ENCODE results near the gene LRP1.

The LRP1 gene

DNA sequence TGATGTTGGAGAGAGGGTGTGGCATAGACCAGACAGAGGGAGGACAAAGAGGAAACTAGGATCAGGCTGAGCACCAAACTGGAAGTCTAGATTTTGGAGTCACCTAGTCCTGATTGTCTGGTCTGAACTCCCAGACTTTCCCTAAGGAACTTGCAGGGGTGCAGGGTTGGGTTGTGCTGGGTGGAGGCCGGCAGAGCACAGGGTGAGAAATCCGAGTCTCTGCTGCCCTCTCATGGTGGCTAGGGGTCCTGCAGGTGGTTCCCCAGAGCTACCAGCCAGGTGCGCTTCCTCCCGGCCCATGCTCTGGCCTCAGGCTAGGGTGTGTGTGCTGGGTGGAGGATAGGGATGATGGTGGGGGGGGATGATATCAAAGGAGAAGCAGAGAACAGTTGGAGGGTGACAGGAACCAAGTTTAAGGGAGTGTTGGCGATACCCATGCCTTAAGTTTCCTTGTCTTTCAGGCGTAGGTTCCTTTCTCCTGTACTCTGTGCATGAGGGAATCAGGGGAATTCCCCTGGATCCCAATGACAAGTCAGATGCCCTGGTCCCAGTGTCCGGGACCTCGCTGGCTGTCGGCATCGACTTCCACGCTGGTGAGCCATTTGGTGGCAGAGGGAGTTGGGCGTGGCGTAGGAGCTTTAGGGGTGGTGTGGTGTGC is 54.8 kb downstream of the LRP1 start:
- H3K4me3 ChIP-seq (ENCODE audit: low read depth, low read length), result no peak overlapping the region
- in situ Hi-C loops (cut with HindIII; ENCODE audit: low sequenced_read_pairs), result no loop called here
- TF ChIP-seq, protein P1, sequence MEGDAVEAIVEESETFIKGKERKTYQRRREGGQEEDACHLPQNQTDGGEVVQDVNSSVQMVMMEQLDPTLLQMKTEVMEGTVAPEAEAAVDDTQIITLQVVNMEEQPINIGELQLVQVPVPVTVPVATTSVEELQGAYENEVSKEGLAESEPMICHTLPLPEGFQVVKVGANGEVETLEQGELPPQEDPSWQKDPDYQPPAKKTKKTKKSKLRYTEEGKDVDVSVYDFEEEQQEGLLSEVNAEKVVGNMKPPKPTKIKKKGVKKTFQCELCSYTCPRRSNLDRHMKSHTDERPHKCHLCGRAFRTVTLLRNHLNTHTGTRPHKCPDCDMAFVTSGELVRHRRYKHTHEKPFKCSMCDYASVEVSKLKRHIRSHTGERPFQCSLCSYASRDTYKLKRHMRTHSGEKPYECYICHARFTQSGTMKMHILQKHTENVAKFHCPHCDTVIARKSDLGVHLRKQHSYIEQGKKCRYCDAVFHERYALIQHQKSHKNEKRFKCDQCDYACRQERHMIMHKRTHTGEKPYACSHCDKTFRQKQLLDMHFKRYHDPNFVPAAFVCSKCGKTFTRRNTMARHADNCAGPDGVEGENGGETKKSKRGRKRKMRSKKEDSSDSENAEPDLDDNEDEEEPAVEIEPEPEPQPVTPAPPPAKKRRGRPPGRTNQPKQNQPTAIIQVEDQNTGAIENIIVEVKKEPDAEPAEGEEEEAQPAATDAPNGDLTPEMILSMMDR (IDR thresholded peaks at IDR 0.05; ENCODE audit: low read depth, low read length), result peak; percentile 91
- peak; percentile 30 for DNase-seq (ENCODE audit: low read depth, low spot score)

DNA sequence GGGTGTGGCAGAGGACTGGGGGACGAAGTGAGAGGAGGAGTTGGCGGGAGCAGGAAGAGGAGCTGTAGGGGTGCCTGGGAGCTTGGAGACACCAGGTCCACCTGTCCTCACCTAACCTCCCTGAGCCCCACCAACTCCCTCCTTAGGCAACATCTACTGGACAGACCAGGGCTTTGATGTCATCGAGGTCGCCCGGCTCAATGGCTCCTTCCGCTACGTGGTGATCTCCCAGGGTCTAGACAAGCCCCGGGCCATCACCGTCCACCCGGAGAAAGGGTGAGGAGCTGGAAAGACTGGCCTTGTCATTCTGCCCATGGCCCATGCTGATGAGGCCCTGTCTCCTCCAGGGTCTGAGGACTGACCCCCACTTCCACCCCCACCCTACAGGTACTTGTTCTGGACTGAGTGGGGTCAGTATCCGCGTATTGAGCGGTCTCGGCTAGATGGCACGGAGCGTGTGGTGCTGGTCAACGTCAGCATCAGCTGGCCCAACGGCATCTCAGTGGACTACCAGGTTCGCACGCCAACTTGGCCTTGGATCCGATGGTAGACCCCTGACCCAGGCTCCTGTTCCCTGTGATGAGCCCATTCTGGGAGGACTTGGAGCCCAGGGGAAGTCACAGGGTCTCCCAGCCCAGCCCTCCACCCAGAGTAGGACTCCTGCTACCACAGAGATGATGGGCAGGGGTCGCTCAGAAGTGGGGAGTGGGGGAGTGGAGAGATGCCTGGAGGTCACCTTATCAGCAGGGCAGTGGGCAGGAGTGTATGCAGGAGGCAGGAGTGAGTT is 55.8 kb downstream of the LRP1 start:
- DNase-seq (ENCODE audit: low read depth, low spot score), result no peak
- in situ Hi-C loops (cut with HindIII; ENCODE audit: low sequenced_read_pairs), result no loop called here

DNA sequence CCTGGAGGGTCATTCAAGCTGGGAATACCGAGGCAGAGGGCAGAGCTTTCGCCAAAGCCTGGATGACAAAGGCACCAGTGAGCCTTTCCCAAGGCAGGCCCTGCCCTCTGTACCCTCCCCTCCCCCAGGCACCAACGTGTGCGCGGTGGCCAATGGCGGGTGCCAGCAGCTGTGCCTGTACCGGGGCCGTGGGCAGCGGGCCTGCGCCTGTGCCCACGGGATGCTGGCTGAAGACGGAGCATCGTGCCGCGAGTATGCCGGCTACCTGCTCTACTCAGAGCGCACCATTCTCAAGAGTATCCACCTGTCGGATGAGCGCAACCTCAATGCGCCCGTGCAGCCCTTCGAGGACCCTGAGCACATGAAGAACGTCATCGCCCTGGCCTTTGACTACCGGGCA is 57.1 kb downstream of the LRP1 start:
- in situ Hi-C loops (cut with HindIII; ENCODE audit: low sequenced_read_pairs), result no loop called here
- DNase-seq (ENCODE audit: low read depth, low spot score), result no peak
- TF ChIP-seq, protein P1 (IDR thresholded peaks at IDR 0.05; ENCODE audit: low read depth, low read length), result no peak
- no peak overlapping the region for H3K4me3 ChIP-seq (ENCODE audit: low read depth, low read length)

More for the DNA sequence above, 55.8 kb downstream of the LRP1 start:
- no peak overlapping the region for H3K4me3 ChIP-seq (ENCODE audit: low read depth, low read length)
- TF ChIP-seq, protein P1 (IDR thresholded peaks at IDR 0.05; ENCODE audit: low read depth, low read length), result no peak

DNA sequence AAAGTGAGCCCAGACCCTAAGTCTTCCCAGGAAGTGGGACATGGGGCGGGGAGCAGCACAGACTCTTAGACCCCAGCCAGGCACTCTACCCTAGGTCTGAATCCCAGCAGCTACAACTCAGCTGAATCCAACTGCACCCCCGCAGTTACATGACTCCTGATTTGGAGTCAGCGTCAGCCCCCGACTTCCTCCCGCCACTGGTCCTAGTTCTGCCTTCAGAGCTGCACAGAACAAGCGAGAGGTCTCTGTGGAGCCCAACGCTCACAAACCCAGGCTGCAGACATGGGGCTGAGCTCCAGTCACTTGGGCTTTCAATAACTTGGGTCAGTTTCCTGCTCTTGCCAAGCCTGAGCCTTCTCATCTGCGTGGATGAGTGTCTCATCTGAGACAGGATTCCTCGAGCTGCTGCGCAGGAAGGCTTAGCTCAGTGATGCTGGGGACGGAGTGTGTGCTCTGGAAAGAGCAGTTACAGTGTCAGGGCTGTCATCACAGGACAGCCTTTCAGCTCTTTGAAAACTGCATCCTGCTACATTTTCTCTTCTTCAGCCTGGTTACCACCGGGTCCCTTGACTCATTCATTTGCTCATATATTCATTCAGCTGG is 57.7 kb downstream of the LRP1 start:
- no peak overlapping the region for H3K4me3 ChIP-seq (ENCODE audit: low read depth, low read length)
- in situ Hi-C loops (cut with HindIII; ENCODE audit: low sequenced_read_pairs), result no loop called here
- DNase-seq (ENCODE audit: low read depth, low spot score), result no peak
- TF ChIP-seq, protein P1 (IDR thresholded peaks at IDR 0.05; ENCODE audit: low read depth, low read length), result no peak

DNA sequence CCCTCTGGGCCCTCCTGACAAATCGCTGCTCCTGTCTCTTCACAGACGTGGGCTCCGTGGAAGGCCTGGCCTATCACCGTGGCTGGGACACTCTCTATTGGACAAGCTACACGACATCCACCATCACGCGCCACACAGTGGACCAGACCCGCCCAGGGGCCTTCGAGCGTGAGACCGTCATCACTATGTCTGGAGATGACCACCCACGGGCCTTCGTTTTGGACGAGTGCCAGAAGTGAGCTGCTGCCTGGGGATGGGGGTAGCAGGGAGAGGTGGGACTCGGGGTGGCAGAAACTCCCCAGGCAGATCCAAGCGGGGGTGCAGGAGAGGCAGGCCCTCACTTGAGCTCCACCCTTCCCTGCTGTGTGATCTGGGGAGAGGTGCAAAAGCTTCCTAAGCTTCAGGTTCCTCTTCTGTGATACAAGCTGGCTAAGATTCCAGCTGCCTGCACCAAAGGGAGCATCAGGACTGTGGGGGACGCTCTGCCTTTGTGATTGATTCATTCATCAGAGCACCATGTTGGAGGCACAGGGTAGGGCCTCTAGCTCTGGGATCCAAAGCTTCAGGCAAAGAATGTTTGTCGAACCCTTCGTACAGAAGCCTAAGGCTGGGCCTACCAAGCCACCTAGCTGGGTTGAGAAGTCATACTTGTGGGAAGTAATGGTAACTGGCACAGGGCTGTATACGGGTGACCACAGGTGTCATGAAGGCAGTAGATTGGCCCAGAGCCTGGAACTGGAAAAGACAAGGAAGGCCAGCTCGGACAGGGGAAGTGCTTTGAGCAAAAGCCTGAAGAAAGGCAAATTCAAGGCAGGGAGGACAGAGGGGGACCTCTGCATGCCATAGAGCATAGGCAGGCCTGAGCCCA is 59.2 kb downstream of the LRP1 start:
- H3K4me3 ChIP-seq (ENCODE audit: low read depth, low read length), result no peak overlapping the region
- no peak for DNase-seq (ENCODE audit: low read depth, low spot score)
- TF ChIP-seq, protein P1 (IDR thresholded peaks at IDR 0.05; ENCODE audit: low read depth, low read length), result no peak
- in situ Hi-C loops (cut with HindIII; ENCODE audit: low sequenced_read_pairs), result no loop called here

DNA sequence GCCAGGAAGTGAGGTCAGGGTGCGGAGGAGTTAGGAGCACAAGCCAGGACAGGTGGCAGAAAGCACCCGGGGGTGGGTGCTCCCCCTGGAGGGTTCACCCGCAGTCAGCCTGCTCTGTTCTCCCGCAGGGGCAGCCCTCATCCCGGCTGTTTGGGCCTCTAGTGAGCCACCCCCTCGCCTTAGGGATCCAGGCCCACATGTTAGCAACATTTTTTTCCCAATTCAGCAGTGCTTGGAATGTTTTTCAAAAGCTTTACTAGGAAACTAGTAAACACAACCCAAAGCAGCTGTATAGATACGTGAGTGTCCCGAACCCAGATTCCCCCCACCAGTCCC is 59.8 kb downstream of the LRP1 start:
- DNase-seq (ENCODE audit: low read depth, low spot score), result no peak
- no peak overlapping the region for H3K4me3 ChIP-seq (ENCODE audit: low read depth, low read length)
- TF ChIP-seq, protein P1 (IDR thresholded peaks at IDR 0.05; ENCODE audit: low read depth, low read length), result no peak
- in situ Hi-C loops (cut with HindIII; ENCODE audit: low sequenced_read_pairs), result no loop called here
